Coronary artery (tissue), 2 donors: ENCODE data around the gene SEMA4A.
"Not testable (repeated sequence)": the region's sequence is repeated elsewhere in the genome, so short reads cannot be mapped to it uniquely, and the experiment has no call there.

Source experiments
- DNase-seq: peaks from one replicate; pipeline ENCODE4 v3.0.0-alpha.2; 2017; ENCODE audit warnings: low spot score
- H3K27ac ChIP-seq, 2 donors: fragments of 200-600 bp; sonication (generic); one replicate each; pipeline ENCODE4 v1.5.1; 2016 to 2019
- H3K4me3 ChIP-seq: fragments of 200-600 bp; sonication (generic); 2 replicates; pipeline ENCODE4 v1.5.1; 2016; ENCODE audit warnings: mild to moderate bottlenecking, moderate library complexity
- TF ChIP-seq, protein P1 (sequence below): fragments of 200-600 bp; sonication (generic); IDR thresholded peaks from one replicate; pipeline ENCODE4 v1.5.1; 2019; ENCODE audit warnings: antibody characterized with exemption

The SEMA4A gene

GRCh38 chr1:156121457-156121856 is 31.9 kb upstream of the SEMA4A start:
- Histone ChIP-seq H3K4me3 (peak overlapping the region; percentile 96), H3K27ac (peak overlapping the region; percentile 93 to 99)
- TF ChIP-seq, protein P1, sequence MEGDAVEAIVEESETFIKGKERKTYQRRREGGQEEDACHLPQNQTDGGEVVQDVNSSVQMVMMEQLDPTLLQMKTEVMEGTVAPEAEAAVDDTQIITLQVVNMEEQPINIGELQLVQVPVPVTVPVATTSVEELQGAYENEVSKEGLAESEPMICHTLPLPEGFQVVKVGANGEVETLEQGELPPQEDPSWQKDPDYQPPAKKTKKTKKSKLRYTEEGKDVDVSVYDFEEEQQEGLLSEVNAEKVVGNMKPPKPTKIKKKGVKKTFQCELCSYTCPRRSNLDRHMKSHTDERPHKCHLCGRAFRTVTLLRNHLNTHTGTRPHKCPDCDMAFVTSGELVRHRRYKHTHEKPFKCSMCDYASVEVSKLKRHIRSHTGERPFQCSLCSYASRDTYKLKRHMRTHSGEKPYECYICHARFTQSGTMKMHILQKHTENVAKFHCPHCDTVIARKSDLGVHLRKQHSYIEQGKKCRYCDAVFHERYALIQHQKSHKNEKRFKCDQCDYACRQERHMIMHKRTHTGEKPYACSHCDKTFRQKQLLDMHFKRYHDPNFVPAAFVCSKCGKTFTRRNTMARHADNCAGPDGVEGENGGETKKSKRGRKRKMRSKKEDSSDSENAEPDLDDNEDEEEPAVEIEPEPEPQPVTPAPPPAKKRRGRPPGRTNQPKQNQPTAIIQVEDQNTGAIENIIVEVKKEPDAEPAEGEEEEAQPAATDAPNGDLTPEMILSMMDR = no peak
- DNase-seq = no peak

DNA sequence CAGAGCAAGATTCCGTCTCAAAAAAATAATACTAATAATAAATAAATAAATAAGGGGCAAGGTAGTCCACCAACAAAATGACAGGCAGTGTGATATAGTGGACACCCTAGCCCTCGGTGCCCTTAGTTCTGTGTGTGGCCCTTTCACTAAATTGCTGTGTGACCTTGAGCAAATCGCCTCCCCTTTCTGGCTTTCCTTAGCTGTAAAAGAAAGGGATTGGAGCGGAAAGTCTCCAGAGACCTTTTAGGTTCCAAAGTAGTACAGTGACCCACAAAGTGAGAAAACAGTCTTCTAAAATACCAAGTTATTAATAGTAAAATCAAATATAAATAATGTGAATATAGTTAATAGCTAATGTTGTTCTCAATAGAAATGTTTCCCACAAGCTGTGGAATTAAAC is 31.3 kb upstream of the SEMA4A start:
- DNase-seq = no peak
- H3K4me3 ChIP-seq = peak overlapping the region; percentile 96
- TF ChIP-seq, protein P1 = no peak
- peak overlapping the region; percentile 93 to 99 for H3K27ac ChIP-seq

DNA sequence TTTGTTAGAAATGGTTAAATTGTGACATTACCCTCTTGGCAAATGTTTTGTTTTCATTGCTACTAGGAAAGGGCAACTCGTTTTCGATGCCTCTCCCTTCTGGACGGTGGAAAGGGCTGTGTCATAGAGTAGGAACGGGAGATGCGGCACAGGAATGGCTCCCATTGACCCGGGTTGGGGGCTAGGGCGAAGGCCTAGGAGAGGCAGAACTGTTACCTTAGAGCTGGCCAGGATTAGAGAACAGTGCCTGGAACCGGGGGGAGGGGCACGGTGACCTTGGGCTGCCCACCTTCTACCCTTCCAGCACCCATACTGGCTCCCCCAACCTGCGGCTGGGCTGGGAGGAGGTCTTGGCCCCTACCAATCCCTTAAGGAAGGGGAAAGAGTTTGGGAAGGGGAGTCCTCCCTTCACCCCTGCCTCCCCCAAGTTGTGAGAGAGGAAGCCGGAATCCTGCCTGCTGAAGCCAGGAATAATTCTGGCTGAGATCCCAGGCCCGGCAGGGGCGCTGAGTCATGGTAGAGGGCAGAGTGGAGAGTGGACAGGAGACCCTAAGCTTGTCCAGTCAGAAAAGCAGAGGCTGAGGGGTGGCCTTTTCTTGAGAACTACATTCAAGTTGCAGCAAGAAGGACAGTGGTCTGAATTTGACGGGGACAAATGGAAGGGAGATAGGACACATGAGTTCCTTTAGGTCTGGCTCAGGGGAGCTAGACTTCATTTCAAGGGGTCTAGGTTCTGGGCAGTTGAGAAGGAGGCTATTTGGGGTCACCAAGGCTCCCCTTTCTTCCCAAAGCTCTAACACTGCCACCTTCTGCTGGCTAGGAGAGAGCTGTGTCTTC is 30.6 kb upstream of the SEMA4A start:
- peak overlapping the region; percentile 96 for H3K4me3 ChIP-seq
- TF ChIP-seq, protein P1 = no peak
- peak overlapping the region; percentile 93 to 99 for H3K27ac ChIP-seq
- DNase-seq = peak; percentile 95

DNA sequence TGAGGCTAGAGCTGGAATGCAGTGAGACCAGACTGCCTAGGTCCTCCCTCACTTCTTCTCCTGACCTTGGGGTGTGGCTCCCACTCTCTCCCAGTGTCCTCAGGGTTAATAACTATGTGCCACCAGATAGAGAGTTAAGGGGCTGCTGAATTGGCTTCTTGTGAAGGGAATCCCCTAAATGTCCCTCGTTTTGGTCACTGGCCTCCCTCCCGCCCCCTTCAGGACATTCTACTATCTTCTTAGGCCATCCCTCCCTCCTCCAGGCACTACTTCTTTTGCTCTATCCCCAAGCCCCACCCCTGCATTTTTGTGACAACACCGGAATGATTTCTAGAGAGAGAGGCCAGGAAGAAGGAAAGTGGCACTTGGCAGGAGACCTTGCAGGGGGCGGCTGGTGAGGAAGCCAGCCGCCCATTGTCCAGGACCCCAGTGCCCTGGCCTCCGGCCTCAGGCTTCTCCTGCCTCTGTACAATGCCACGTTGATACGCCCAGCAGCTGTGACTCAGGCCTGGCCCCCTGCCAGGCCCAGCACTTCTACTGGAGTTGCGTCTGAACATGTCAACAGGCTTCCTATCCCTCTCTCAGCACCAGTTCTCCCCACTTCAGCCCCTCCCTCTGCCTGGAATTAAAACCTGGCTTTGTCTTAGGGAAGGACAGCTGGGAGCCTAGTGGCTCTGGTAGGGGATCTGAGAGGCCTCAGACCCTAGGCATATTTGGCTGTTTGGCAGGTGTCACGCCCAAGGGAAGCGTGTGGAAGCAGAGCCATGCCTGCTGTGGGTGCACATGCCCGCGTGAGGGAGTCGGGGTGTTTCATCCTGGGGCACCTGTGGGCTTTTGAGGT is 29.8 kb upstream of the SEMA4A start:
- H3K27ac ChIP-seq = peak overlapping the region; percentile 93 to 99
- peak; percentile 99 for DNase-seq
- H3K4me3 ChIP-seq = peak overlapping the region; percentile 96
- TF ChIP-seq, protein P1 = no peak

DNA sequence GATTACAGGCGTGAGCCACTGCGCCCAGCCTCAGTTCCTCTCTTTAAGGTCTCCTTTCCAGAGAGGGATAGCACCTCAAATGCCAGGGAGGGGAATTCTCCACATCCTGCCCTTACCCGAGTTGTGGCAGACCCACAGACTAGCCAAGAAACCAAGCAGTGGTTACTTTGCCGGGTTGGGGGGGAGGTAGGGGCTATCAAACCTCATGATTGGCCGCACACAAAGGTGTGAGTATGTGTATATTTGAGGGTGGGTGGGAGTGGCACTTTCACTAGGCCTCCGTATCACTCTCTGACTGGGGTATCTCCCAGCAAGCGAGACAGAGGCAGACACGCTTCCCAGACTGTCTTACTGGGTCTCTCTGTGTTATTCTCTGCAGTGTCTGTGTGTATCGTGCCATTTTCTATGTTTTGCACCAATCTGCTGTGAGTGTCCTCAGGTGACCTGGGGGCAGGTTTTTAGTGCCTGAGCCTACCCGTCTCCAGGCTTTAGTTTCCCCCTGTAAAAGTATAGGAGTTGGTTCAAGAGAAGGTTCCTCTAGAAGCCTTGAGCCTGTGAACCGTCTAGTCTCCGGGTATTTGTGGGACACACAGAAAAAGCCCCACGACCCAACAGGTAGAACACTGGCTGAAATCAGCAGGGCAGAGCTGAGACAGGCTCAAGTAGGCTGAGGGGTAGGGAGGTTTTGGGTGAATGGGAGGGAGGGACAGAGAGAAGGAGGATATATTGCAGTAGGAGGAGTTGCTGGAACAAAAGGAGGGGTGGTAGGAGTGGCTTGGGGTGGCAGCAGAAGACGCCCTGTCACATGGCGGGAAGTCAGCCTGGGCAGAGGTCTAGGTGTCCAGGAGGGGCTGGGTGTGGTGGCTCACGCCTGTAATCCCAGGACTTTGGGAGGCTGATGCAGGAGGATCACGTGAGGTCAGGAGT is 28.6 kb upstream of the SEMA4A start:
- TF ChIP-seq, protein P1 = no peak
- Histone ChIP-seq H3K4me3 (peak overlapping the region; percentile 96), H3K27ac (peak overlapping the region; percentile 93 to 99)
- no peak for DNase-seq

DNA sequence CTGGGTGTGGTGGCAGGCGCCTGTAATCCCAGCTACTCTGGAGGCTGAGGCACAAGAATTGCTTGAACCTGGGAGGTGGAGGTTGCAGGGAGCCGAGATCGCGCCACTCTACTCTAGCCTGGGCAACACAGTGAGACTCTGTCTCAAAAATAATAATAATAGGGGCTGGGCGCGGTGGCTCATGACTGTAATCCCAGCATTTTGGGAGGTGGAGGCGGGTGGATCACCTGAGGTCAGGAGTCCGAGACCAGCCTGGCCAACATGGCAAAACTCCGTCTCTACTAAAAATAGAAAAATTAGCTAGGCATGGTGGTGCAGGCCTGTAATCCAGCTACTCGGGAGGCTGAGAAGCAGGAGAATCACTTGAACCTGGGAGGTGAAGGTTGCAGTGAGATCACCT is 27.8 kb upstream of the SEMA4A start:
- DNase-seq = not testable (repeated sequence)
- Histone ChIP-seq H3K27ac (peak overlapping the region; percentile 93 to 99), H3K4me3 (peak overlapping the region; percentile 96)
